H1 (cell line): ENCODE measurements around the gene ITGB5. TPM values are rescaled to one million over a fixed set of nuclear protein-coding genes. Genes with fewer than 3 reads are reported as not detected.

Experiments used
- CTCF ChIA-PET: fragments of 300-600 bp; sonication (Branson Sonifier 250); formaldehyde crosslinking; loops from one replicate; lab custom pipeline; 2021; ENCODE audit not compliant: partially characterized antibody; lab: Charles Lee
- POLR2A ChIA-PET: fragments of 300-600 bp; sonication (Branson Sonifier 250); formaldehyde crosslinking; loops from one replicate; lab custom pipeline; 2021; ENCODE audit warnings: inconsistent platforms; ENCODE audit not compliant: partially characterized antibody; lab: Charles Lee
- DNase-seq, 2 experiments: peaks; one replicate each; pipeline versions ENCODE4 v3.0.0 to v3.0.0-alpha.2; 2010 to 2022; ENCODE audit warnings: low spot score in 2 of 2, low read depth in 1 of 2, mixed read lengths in 1 of 2
- FAIRE-seq: peaks from 2 replicates; lab custom pipeline; 2011; peaks lifted over from hg19 to GRCh38; lab: Jason Lieb, UNC
- H2AFZ ChIP-seq: 2 replicates; pipeline ENCODE4 v1.8.1; 2012; ENCODE audit warnings: low read length, inconsistent platforms
- H2AK5ac ChIP-seq: 2 replicates; pipeline ENCODE4 v1.6.1; 2013; ENCODE audit warnings: low read depth, low read length
- H2BK120ac ChIP-seq: replicated peaks from 2 replicates; pipeline ENCODE3; 2013; ENCODE audit warnings: low read depth, low read length, inconsistent platforms
- H2BK12ac ChIP-seq: 2 replicates; pipeline ENCODE4 v1.6.1; 2013; ENCODE audit warnings: low read depth, low read length
- H2BK15ac ChIP-seq: 2 replicates; pipeline ENCODE4 v1.6.1; 2013; ENCODE audit warnings: low read length
- H2BK20ac ChIP-seq: 2 replicates; pipeline ENCODE4 v1.6.1; 2013; ENCODE audit warnings: low read length
- H2BK5ac ChIP-seq: 2 replicates; pipeline ENCODE4 v1.6.1; 2013; ENCODE audit warnings: low read depth, low read length
- H3K14ac ChIP-seq: 2 replicates; pipeline ENCODE4 v1.6.1; 2013; ENCODE audit warnings: inconsistent platforms; ENCODE audit not compliant: insufficient read length
- H3K18ac ChIP-seq: 2 replicates; pipeline ENCODE4 v1.6.1; 2013; ENCODE audit warnings: low read length; ENCODE audit errors: extremely low read depth
- H3K23ac ChIP-seq: 2 replicates; pipeline ENCODE4 v1.6.1; 2013; ENCODE audit warnings: inconsistent platforms; ENCODE audit not compliant: insufficient read length
- H3K23me2 ChIP-seq: 2 replicates; pipeline ENCODE4 v1.6.1; 2013; ENCODE audit warnings: low read depth, low read length
- H3K27ac ChIP-seq: 2 replicates; pipeline ENCODE4 v1.6.1; 2011; ENCODE audit warnings: low read depth, low read length, inconsistent platforms
- H3K27me3 ChIP-seq, 4 experiments: replicated peaks in 1 of 4; 1 replicate in 1 of 4; 2 replicates in 3 of 4; pipeline versions ENCODE4 v1.6.1 to v1.8.1; 2011 to 2013; ENCODE audit warnings: low read length in 3 of 4, mild to moderate bottlenecking in 3 of 4, inconsistent platforms in 2 of 4, mixed read lengths in 2 of 4, moderate library complexity in 1 of 4; ENCODE audit not compliant: control insufficient read depth in 3 of 4, insufficient read depth in 3 of 4; ENCODE audit errors: extremely low read depth in 1 of 4
- H3K36me3 ChIP-seq, 4 experiments: 2 replicates each; pipeline versions ENCODE4 v1.6.1 to v1.8.1; 2011 to 2013; ENCODE audit warnings: mild to moderate bottlenecking in 4 of 4, low read length in 3 of 4, moderate library complexity in 2 of 4, control low read depth in 1 of 4, inconsistent platforms in 1 of 4; ENCODE audit not compliant: insufficient read depth in 4 of 4, control insufficient read depth in 2 of 4
- H3K4ac ChIP-seq: replicated peaks from 2 replicates; pipeline ENCODE3; 2013; ENCODE audit warnings: low read length, low read depth, mixed read lengths, inconsistent platforms; ENCODE audit not compliant: insufficient read length
- H3K4me1 ChIP-seq, 4 experiments: replicated peaks in 1 of 4; 1 replicate in 1 of 4; 2 replicates in 3 of 4; pipeline versions ENCODE4 v1.6.1 to v1.8.1; 2011 to 2013; ENCODE audit warnings: low read length in 3 of 4, inconsistent platforms in 2 of 4, mixed read lengths in 1 of 4; ENCODE audit not compliant: insufficient read depth in 4 of 4, control insufficient read depth in 3 of 4
- H3K4me2 ChIP-seq, 2 experiments: 2 replicates each; pipeline versions ENCODE4 v1.6.1 to v1.8.1; 2011 to 2013; ENCODE audit warnings: low read depth in 2 of 2, low read length in 2 of 2, control low read depth in 1 of 2, inconsistent platforms in 1 of 2, mild to moderate bottlenecking in 1 of 2; ENCODE audit not compliant: insufficient read depth in 1 of 2
- H3K4me3 ChIP-seq, 4 experiments: fragments of 200-600, 300-600 bp in 1 of 4; sonication (generic), shearing (Covaris generic), sonication (Bioruptor Twin) in 1 of 4; 2 replicates each; pipeline versions ENCODE4 v1.5.1 to v1.8.1; 2011 to 2016; ENCODE audit warnings: low read length in 4 of 4, low read depth in 3 of 4, control low read depth in 2 of 4, inconsistent platforms in 2 of 4, mild to moderate bottlenecking in 2 of 4, mixed read lengths in 1 of 4, moderate library complexity in 1 of 4; ENCODE audit not compliant: insufficient read depth in 2 of 4; ENCODE audit errors: extremely low read depth in 1 of 4
- H3K56ac ChIP-seq: replicated peaks from 2 replicates; pipeline ENCODE3; 2013; ENCODE audit warnings: low read depth, mild to moderate bottlenecking, mixed read lengths, low read length, inconsistent platforms; ENCODE audit not compliant: insufficient read length
- H3K79me1 ChIP-seq: 2 replicates; pipeline ENCODE4 v1.6.1; 2013; ENCODE audit warnings: low read depth, low read length, control low read depth
- H3K79me2 ChIP-seq, 2 experiments: 2 replicates each; pipeline versions ENCODE4 v1.6.1 to v1.8.1; 2012 to 2013; ENCODE audit warnings: low read length in 2 of 2, mild to moderate bottlenecking in 2 of 2, inconsistent platforms in 1 of 2; ENCODE audit not compliant: insufficient read depth in 2 of 2, control insufficient read depth in 1 of 2
- H3K9ac ChIP-seq, 4 experiments: replicated peaks in 1 of 4; 1 replicate in 1 of 4; 2 replicates in 3 of 4; pipeline versions ENCODE4 v1.6.1 to v1.8.1; 2011 to 2013; ENCODE audit warnings: low read depth in 3 of 4, low read length in 3 of 4, control low read depth in 2 of 4, mild to moderate bottlenecking in 2 of 4, moderate library complexity in 2 of 4, inconsistent platforms in 1 of 4; ENCODE audit errors: extremely low read depth in 1 of 4
- H3K9me3 ChIP-seq, 2 experiments: 2 replicates each; pipeline versions ENCODE4 v1.6.1 to v1.8.1; 2012 to 2013; ENCODE audit warnings: mild to moderate bottlenecking in 2 of 2, moderate library complexity in 2 of 2, control low read depth in 1 of 2, inconsistent platforms in 1 of 2, low read depth in 1 of 2, low read length in 1 of 2, mixed read lengths in 1 of 2; ENCODE audit not compliant: insufficient read depth in 2 of 2
- H4K20me1 ChIP-seq, 2 experiments: replicated peaks in 1 of 2; 2 replicates each; pipeline versions ENCODE3 to v1.8.1; 2011 to 2013; ENCODE audit warnings: inconsistent platforms in 2 of 2, low read length in 2 of 2, mild to moderate bottlenecking in 1 of 2; ENCODE audit not compliant: insufficient read depth in 2 of 2, control insufficient read depth in 1 of 2
- H4K5ac ChIP-seq: 2 replicates; pipeline ENCODE4 v1.6.1; 2013; ENCODE audit warnings: low read length, low read depth, mixed read lengths, inconsistent platforms; ENCODE audit not compliant: insufficient read length
- H4K8ac ChIP-seq: 2 replicates; pipeline ENCODE4 v1.8.0; 2013; ENCODE audit warnings: mild to moderate bottlenecking, moderate library complexity, low read length, inconsistent platforms; ENCODE audit not compliant: insufficient read depth; ENCODE audit errors: extremely low read depth
- H4K91ac ChIP-seq: replicated peaks from 2 replicates; pipeline ENCODE3; 2013; ENCODE audit warnings: low read length, mixed read lengths, inconsistent platforms; ENCODE audit not compliant: insufficient read length
- ATF2 ChIP-seq: IDR thresholded peaks from 2 replicates; pipeline ENCODE4 v1.6.1; 2012; ENCODE audit warnings: low read length, inconsistent platforms
- CREB1 ChIP-seq: IDR thresholded peaks from 2 replicates; pipeline ENCODE4 v1.6.1; 2012; ENCODE audit warnings: inconsistent platforms
- POLR2A ChIP-seq, 2 experiments: IDR thresholded peaks; 1 replicate in 1 of 2; 2 replicates in 1 of 2; pipeline ENCODE4 v1.6.1; 2011; ENCODE audit warnings: low read depth in 2 of 2, low read length in 2 of 2, mild to moderate bottlenecking in 2 of 2; ENCODE audit errors: control extremely low read depth in 1 of 2
- RXRA ChIP-seq: IDR thresholded peaks from 2 replicates; pipeline ENCODE4 v1.6.1; 2011; ENCODE audit warnings: low read depth, mild to moderate bottlenecking, low read length, moderate library complexity; ENCODE audit not compliant: insufficient read depth
- SIN3A ChIP-seq, 2 experiments: IDR thresholded peaks in 1 of 2; conservative IDR thresholded peaks in 1 of 2; 2 replicates each; pipeline ENCODE4 v1.6.1; 2011 to 2012; ENCODE audit warnings: low read length in 2 of 2, improper control_type of control experiment in 1 of 2, low read depth in 1 of 2, mild to moderate bottlenecking in 1 of 2
- SIX5 ChIP-seq: IDR thresholded peaks from 2 replicates; pipeline ENCODE4 v1.6.1; 2011; ENCODE audit warnings: mild to moderate bottlenecking, low read depth, low read length
- SP2 ChIP-seq: IDR thresholded peaks from 2 replicates; pipeline ENCODE4 v1.6.1; 2012; ENCODE audit warnings: mild to moderate bottlenecking, low read length, inconsistent platforms
- TAF1 ChIP-seq: IDR thresholded peaks from 2 replicates; pipeline ENCODE4 v1.6.1; 2011; ENCODE audit warnings: mild to moderate bottlenecking, low read depth, low read length
- TAF7 ChIP-seq: optimal IDR thresholded peaks from 2 replicates; pipeline ENCODE3; 2011; ENCODE audit warnings: low read depth, mild to moderate bottlenecking, inconsistent platforms, low read length, moderate library complexity, borderline replicate concordance
- TEAD4 ChIP-seq: IDR thresholded peaks from 2 replicates; pipeline ENCODE4 v1.6.1; 2012; ENCODE audit warnings: low read depth, low read length, inconsistent platforms, mixed read lengths
- USF2 ChIP-seq: IDR thresholded peaks from 2 replicates; pipeline ENCODE4 v1.6.1; 2011; ENCODE audit warnings: low read length, improper control_type of control experiment
- WGBS, 2 experiments: shearing (Covaris generic) in 1 of 2; methylation state at CpG; one replicate each; pipeline versions ENCODE4 v1.1.6 to v1.1.7; 2013 to 2015; ENCODE audit warnings: low lambda C conversion rate in 2 of 2, mixed read lengths in 2 of 2, inconsistent platforms in 1 of 2, low coverage in 1 of 2, missing lambda C conversion rate in 1 of 2; ENCODE audit not compliant: insufficient replicate concordance in 2 of 2, insufficient coverage in 1 of 2, insufficient read length in 1 of 2; ENCODE audit errors: extremely low coverage in 1 of 2, missing lambda C conversion rate in 1 of 2; 5-methylcytosine and 5-hydroxymethylcytosine counted together
- polyA plus RNA-seq, 7 experiments: library from polyadenylated mRNA; depleted of rRNA in 3 of 7; stranded (reverse) in 5 of 7; unstranded in 2 of 7; fragments of >200 nt in 5 of 7; fragments of 200-250 nt in 2 of 7; gene quantifications; 1 replicate in 5 of 7; 2 replicates in 1 of 7; 4 replicates in 1 of 7; pipeline versions ENCODE4 v1.2.1 to v1.2.3, GENCODE V29; 2011 to 2013; ENCODE audit warnings: missing spikeins in 2 of 7, mixed read lengths in 2 of 7
- total RNA-seq: library from RNA; stranded (reverse); fragmentation: NEBNext Ultra II Directional; extraction: Animal tissue kit (Norgen Biotek cat#: 25700); gene quantifications from 2 replicates; pipeline ENCODE4 v1.2.1, GENCODE V29; 2021

The ITGB5 gene
- total and polyA plus RNA-seq, 2 of the 8 experiments (the other 6 are each of a cell fraction or from before 2014, with no cell fraction given), result 101 to 268 TPM

- Histone ChIP-seq H3K27ac (no peak overlapping the region), H2BK5ac (no peak overlapping the region), H3K79me1 (peaks cover 2% of the 10 kb centered on the region), H3K18ac (no peak overlapping the region), H3K4me3 (no peak overlapping the region), H3K23ac (no peak overlapping the region), H2BK12ac (no peak overlapping the region), H4K91ac (no peak overlapping the region), H2BK120ac (no peak overlapping the region), H3K36me3 (peaks cover 10 to 18% (median 12%) of the 10 kb centered on the region in 4 experiments; a peak in 7 of 8 replicates), H3K27me3 (no peaks in the 10 kb centered on the region), H3K9me3 (no peaks in the 10 kb centered on the region), H3K14ac (no peak overlapping the region), H2AFZ (no peak overlapping the region), H3K9ac (no peak overlapping the region), H3K4ac (no peak overlapping the region), H3K4me1 (peaks cover 2 to 13% (median 4%) of the 10 kb centered on the region in 4 experiments; a peak in 6 of 7 replicates), H4K8ac (no peak overlapping the region), H4K20me1 (peaks cover 0 to 3% of the 10 kb centered on the region in 2 experiments), H2BK20ac (no peak overlapping the region), H3K4me2 (no peak overlapping the region), H2AK5ac (no peak overlapping the region), H3K79me2 (no peaks in the 10 kb centered on the region), H2BK15ac (no peak overlapping the region), H4K5ac (no peak overlapping the region), H3K23me2 (no peaks in the 10 kb centered on the region), H3K56ac (no peak overlapping the region)
- CTCF ChIA-PET, result interaction anchor here (1.3 to 2.4 kb wide), 4 partner anchors 11 to 104 kb away, joined by 3 to 13 read pairs (median 7); no protein-coding TSS in a partner anchor
- DNase-seq, result no peak
- FAIRE-seq, result no peak
- POLR2A ChIA-PET, result interaction anchor here (0.9 to 1.9 kb wide), 4 partner anchors 10 to 34 kb away, joined by 3 to 8 read pairs (median 3); no protein-coding TSS in a partner anchor
- 84% methylated on average over 4 of the region's 4 CpGs; no CpG with 5 or more reads in 1 of the 2 experiments for WGBS, 2 experiments
- TF ChIP-seq SIN3A (conservative IDR thresholded peaks at IDR 0.05 in 1 of 2, IDR thresholded peaks at IDR 0.05 in 1 of 2; ENCODE audit: low read depth in 1 of 2, low read length in 2 of 2) (no peak), SP2 (no peak), CREB1 (no peak), TAF7 (no peak), SIX5 (no peak), POLR2A (IDR thresholded peaks at IDR 0.05; ENCODE audit: control extremely low read depth in 1 of 2, low read depth in 2 of 2, low read length in 2 of 2) (no peak), ATF2 (no peak), USF2 (no peak), RXRA (no peak), TAF1 (no peak), TEAD4 (no peak)
Measured at GRCh38 chr3:124797426-124797945, 89.7 kb downstream of the ITGB5 start.
